ENCODE results near the gene A4GALT. TPM values are rescaled to one million over a fixed set of nuclear protein-coding genes. Genes with fewer than 3 reads are reported as not detected.

Gene A4GALT
- total RNA-seq, 1 experiment from 2014 or later = 3.4 TPM

DNA sequence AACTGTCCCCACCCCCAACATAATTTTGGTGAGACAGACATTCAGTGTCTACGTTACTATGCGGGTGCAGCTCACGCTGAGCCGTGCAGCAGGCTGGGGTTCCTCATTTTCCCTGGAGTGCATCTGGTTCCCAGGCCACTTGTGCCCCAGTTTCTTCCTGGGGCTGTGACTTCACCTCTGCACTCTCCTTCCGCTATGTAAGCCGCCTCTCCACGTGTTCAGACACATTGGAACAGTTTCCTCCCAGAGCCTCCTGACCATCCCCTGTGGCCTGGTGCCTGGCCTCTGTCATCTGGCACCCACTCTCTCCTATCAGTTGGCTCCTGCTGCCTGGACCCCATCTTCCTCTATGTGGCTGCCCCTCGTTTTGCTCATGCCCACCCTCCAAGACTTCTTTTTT is 46.2 kb upstream of the A4GALT start:
- no peak overlapping the region; a peak in 1 of 7 replicates for H3K27ac Mint-ChIP-seq
- no CpG with 5 or more reads among the region's 8 CpGs for WGBS (ENCODE audit: extremely low coverage, insufficient read length, low lambda C conversion rate)

More for the DNA sequence above, 46.2 kb upstream of the A4GALT start:
- Histone ChIP-seq H4K91ac (ENCODE audit: insufficient read length, low read depth, low read length) (no peak overlapping the region), H3K9me3 (ENCODE audit: control insufficient read depth, low read depth, low read length) (no peaks in the 10 kb centered on the region), H3K23ac (ENCODE audit: insufficient read length, low read depth, low read length) (no peak overlapping the region), H3K27ac (ENCODE audit: insufficient read length, low read depth, low read length) (no peak overlapping the region), H3K18ac (ENCODE audit: insufficient read length, low read depth, low read length) (no peak overlapping the region), H2BK15ac (ENCODE audit: low read depth, low read length) (no peak overlapping the region), H3T11ph (ENCODE audit: low read length) (no peak overlapping the region), H4K20me1 (ENCODE audit: control insufficient read depth, insufficient read depth, insufficient read length) (no peaks in the 10 kb centered on the region), H2AK5ac (ENCODE audit: insufficient read length, low read length) (no peak overlapping the region), H3K4ac (ENCODE audit: low read depth, low read length) (no peak overlapping the region), H3K79me2 (ENCODE audit: insufficient read depth, low read length) (no peaks in the 10 kb centered on the region), H2BK12ac (ENCODE audit: insufficient read length, low read depth, low read length) (no peak overlapping the region), H3K23me2 (ENCODE audit: insufficient read length, low read depth, low read length, poor library complexity, severe bottlenecking) (no peaks in the 10 kb centered on the region), H3K4me1 (ENCODE audit: insufficient read depth, low read length) (no peaks in the 10 kb centered on the region), H3K27me3 (ENCODE audit: insufficient read depth, low read length) (no peaks in the 10 kb centered on the region), H2AFZ (ENCODE audit: low read length) (no peak overlapping the region), H3K9ac (ENCODE audit: extremely low read depth, insufficient read length, low read length) (no peak overlapping the region), H3K14ac (ENCODE audit: insufficient read depth, low read length) (no peak overlapping the region), H4K8ac (replicated peaks; ENCODE audit: insufficient read length, low read depth, low read length) (no peak overlapping the region), H4K5ac (ENCODE audit: insufficient read length, low read depth, low read length) (no peak overlapping the region), H3K4me2 (ENCODE audit: insufficient read depth, insufficient read length, low read length) (no peak overlapping the region), H2BK20ac (ENCODE audit: low read depth, low read length, poor library complexity, severe bottlenecking) (no peak overlapping the region), H3K79me1 (ENCODE audit: insufficient read depth, low read depth, low read length, poor library complexity, severe bottlenecking) (no peaks in the 10 kb centered on the region), H3K56ac (ENCODE audit: insufficient read length, low read depth, low read length) (no peak overlapping the region), H2BK120ac (ENCODE audit: low read depth, low read length, poor library complexity, severe bottlenecking) (no peak overlapping the region), H2BK5ac (ENCODE audit: insufficient read length, low read length) (no peak overlapping the region)
- no peak for DNase-seq
- TF ChIP-seq, protein P1, sequence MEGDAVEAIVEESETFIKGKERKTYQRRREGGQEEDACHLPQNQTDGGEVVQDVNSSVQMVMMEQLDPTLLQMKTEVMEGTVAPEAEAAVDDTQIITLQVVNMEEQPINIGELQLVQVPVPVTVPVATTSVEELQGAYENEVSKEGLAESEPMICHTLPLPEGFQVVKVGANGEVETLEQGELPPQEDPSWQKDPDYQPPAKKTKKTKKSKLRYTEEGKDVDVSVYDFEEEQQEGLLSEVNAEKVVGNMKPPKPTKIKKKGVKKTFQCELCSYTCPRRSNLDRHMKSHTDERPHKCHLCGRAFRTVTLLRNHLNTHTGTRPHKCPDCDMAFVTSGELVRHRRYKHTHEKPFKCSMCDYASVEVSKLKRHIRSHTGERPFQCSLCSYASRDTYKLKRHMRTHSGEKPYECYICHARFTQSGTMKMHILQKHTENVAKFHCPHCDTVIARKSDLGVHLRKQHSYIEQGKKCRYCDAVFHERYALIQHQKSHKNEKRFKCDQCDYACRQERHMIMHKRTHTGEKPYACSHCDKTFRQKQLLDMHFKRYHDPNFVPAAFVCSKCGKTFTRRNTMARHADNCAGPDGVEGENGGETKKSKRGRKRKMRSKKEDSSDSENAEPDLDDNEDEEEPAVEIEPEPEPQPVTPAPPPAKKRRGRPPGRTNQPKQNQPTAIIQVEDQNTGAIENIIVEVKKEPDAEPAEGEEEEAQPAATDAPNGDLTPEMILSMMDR (conservative IDR thresholded peaks at IDR 0.05) = no peak
- H3K27me3 Mint-ChIP-seq (ENCODE audit: low read depth) = peaks cover 2% of the 10 kb centered on the region
- no peak overlapping the region for H3K4me3 Mint-ChIP-seq
- no peaks in the 10 kb centered on the region for H3K36me3 Mint-ChIP-seq (ENCODE audit: insufficient read depth in 1 of 3, low read depth in 3 of 3)
- no peaks in the 10 kb centered on the region; a peak in 1 of 5 replicates for H3K9me3 Mint-ChIP-seq
- peaks cover 0 to 3% of the 10 kb centered on the region in 2 experiments; a peak in 2 of 4 replicates for H3K4me1 Mint-ChIP-seq
